Retinal pigment epithelial cell (primary cell): ENCODE measurements around the gene SNTB2.
"Not testable (repeated sequence)": the region's sequence is repeated elsewhere in the genome, so short reads cannot be mapped to it uniquely, and the experiment has no call there.

Experiments
- DNase-seq: peaks from one replicate; pipeline ENCODE4 v3.0.0-alpha.2; 2010; ENCODE audit warnings: low read depth
- H3K4me3 ChIP-seq: 2 replicates; pipeline ENCODE4 v1.5.1; 2011; ENCODE audit warnings: mild to moderate bottlenecking, low read length, control low read depth, moderate library complexity
- CTCF ChIP-seq: conservative IDR thresholded peaks from 2 replicates; pipeline ENCODE4 v1.5.1; 2011; ENCODE audit warnings: low read depth, low read length, control low read depth, inconsistent platforms

SNTB2 gene

GRCh38 chr16:69285240-69285639 is 98.3 kb downstream of the SNTB2 start:
- no peak overlapping the region for H3K4me3 ChIP-seq
- no peak for TF ChIP-seq CTCF
- DNase-seq, result no peak

- H3K4me3 ChIP-seq, result no peak overlapping the region
- TF ChIP-seq CTCF, result peak; percentile 53
- DNase-seq, result no peak
These were observed 100.2 kb downstream of the SNTB2 start for GRCh38 chr16:69286941-69287713.

- H3K4me3 ChIP-seq, DNase-seq: not testable (repeated sequence)
These were observed 104.7 kb downstream of the SNTB2 start for GRCh38 chr16:69291657-69292056.

GRCh38 chr16:69293401-69293800 is 106.4 kb downstream of the SNTB2 start:
- no peak overlapping the region for H3K4me3 ChIP-seq
- DNase-seq, result no peak
- TF ChIP-seq CTCF, result no peak

GRCh38 chr16:69294051-69294450 is 107.1 kb downstream of the SNTB2 start:
- no peak overlapping the region for H3K4me3 ChIP-seq
- no peak for TF ChIP-seq CTCF
- DNase-seq, result no peak

- DNase-seq, H3K4me3 ChIP-seq: not testable (repeated sequence)
These were observed 109.8 kb downstream of the SNTB2 start for GRCh38 chr16:69296771-69297170.

- DNase-seq, result no peak
- no peak overlapping the region for H3K4me3 ChIP-seq
- TF ChIP-seq CTCF, result no peak
These were observed 111.3 kb downstream of the SNTB2 start for GRCh38 chr16:69298261-69298660.

GRCh38 chr16:69301187-69301586 is 114.2 kb downstream of the SNTB2 start:
- DNase-seq, result no peak
- TF ChIP-seq CTCF, result no peak
- no peak overlapping the region for H3K4me3 ChIP-seq
